ENCODE data around the gene GPR84. TPM values are rescaled to one million over a fixed set of nuclear protein-coding genes. Genes with fewer than 3 reads are reported as not detected.
"Not testable (repeated sequence)": the region's sequence is repeated elsewhere in the genome, so short reads cannot be mapped to it uniquely, and the experiment has no call there.

GPR84 gene
- polyA plus RNA-seq, 3 donors = 2.4 to 14.2 (median 5.6) TPM

- H3K27me3 ChIP-seq (ENCODE audit: control insufficient read depth in 2 of 2, insufficient read depth in 2 of 2, low read length in 2 of 2) = no peaks in the 10 kb centered on the region
- TF ChIP-seq CTCF (IDR thresholded peaks at IDR 0.05) = no peak
- no peak overlapping the region for H3K27ac ChIP-seq (ENCODE audit: low read depth in 1 of 2, low read length in 2 of 2)
- no peak for DNase-seq
- intact Hi-C loops (cut with micrococcal nuclease) = no loop called here
- no peak overlapping the region for H3K9ac ChIP-seq (ENCODE audit: insufficient read depth, low read length, poor library complexity, severe bottlenecking)
- H3K4me2 ChIP-seq (replicated peaks; ENCODE audit: extremely low read depth, low read length, poor library complexity, severe bottlenecking) = no peak overlapping the region
- WGBS (ENCODE audit: insufficient coverage) = 100% methylated on average over 1 of the region's 3 CpGs
- Mint-ChIP-seq H3K9me3 (no peaks in the 10 kb centered on the region), H3K4me1 (peaks cover 28% of the 10 kb centered on the region), H3K27me3 (ENCODE audit: low read depth in 3 of 3) (peaks cover 7 to 11% (median 8%) of the 10 kb centered on the region in 3 donors), H3K4me3 (no peak overlapping the region), H3K27ac (peak overlapping the region in 2 of 7 donors; percentile 2 to 46), H3K36me3 (peaks cover 31 to 34% of the 10 kb centered on the region in 2 donors)
- H2AFZ ChIP-seq (ENCODE audit: insufficient read depth, low read depth, low read length, poor library complexity, severe bottlenecking) = no peak overlapping the region
- no peaks in the 10 kb centered on the region for H3K9me3 ChIP-seq (replicated peaks in 1 of 2; ENCODE audit: control insufficient read depth in 1 of 2, insufficient read depth in 1 of 2, low read length in 2 of 2)
- H4K20me1 ChIP-seq (ENCODE audit: insufficient read depth, low read length) = no peaks in the 10 kb centered on the region
- H3K4me3 ChIP-seq (replicated peaks in 1 of 3; ENCODE audit: low read depth in 2 of 3, low read length in 3 of 3) = no peak overlapping the region
- peaks cover 3 to 26% of the 10 kb centered on the region in 2 donors for H3K36me3 ChIP-seq (replicated peaks in 1 of 2; ENCODE audit: control insufficient read depth in 1 of 2, insufficient read depth in 2 of 2, low read length in 2 of 2)
- no peaks in the 10 kb centered on the region for H3K79me2 ChIP-seq (ENCODE audit: insufficient read depth, low read length)
- H3K4me1 ChIP-seq (ENCODE audit: control insufficient read depth in 1 of 2, insufficient read depth in 2 of 2, low read length in 2 of 2) = peaks cover 30 to 40% of the 10 kb centered on the region in 2 donors
Measured at GRCh38 chr12:54356228-54356627, 8.1 kb downstream of the GPR84 start.

GRCh38 chr12:54355104-54355815 is 9.0 kb downstream of the GPR84 start:
- Histone ChIP-seq H3K4me3 (replicated peaks in 1 of 3; ENCODE audit: low read depth in 2 of 3, low read length in 3 of 3) (no peak overlapping the region), H3K27me3 (ENCODE audit: control insufficient read depth in 2 of 2, insufficient read depth in 2 of 2, low read length in 2 of 2) (no peaks in the 10 kb centered on the region), H4K20me1 (ENCODE audit: insufficient read depth, low read length) (no peaks in the 10 kb centered on the region), H2AFZ (ENCODE audit: insufficient read depth, low read depth, low read length, poor library complexity, severe bottlenecking) (no peak overlapping the region), H3K79me2 (ENCODE audit: insufficient read depth, low read length) (no peaks in the 10 kb centered on the region), H3K36me3 (replicated peaks in 1 of 2; ENCODE audit: control insufficient read depth in 1 of 2, insufficient read depth in 2 of 2, low read length in 2 of 2) (peaks cover 13 to 36% of the 10 kb centered on the region in 2 donors), H3K27ac (ENCODE audit: low read depth in 1 of 2, low read length in 2 of 2) (no peak overlapping the region), H3K4me1 (ENCODE audit: control insufficient read depth in 1 of 2, insufficient read depth in 2 of 2, low read length in 2 of 2) (peaks cover 20 to 31% of the 10 kb centered on the region in 2 donors), H3K4me2 (replicated peaks; ENCODE audit: extremely low read depth, low read length, poor library complexity, severe bottlenecking) (no peak overlapping the region), H3K9me3 (replicated peaks in 1 of 2; ENCODE audit: control insufficient read depth in 1 of 2, insufficient read depth in 1 of 2, low read length in 2 of 2) (no peaks in the 10 kb centered on the region), H3K9ac (ENCODE audit: insufficient read depth, low read length, poor library complexity, severe bottlenecking) (no peak overlapping the region)
- Mint-ChIP-seq H3K4me1 (peaks cover 23% of the 10 kb centered on the region), H3K27ac (peak overlapping the region in 1 of 7 donors; percentile 25), H3K9me3 (peaks cover 0 to under 1% (median 0%) of the 10 kb centered on the region in 7 donors), H3K4me3 (peak overlapping the region in 1 of 2 donors; percentile 31), H3K36me3 (peaks cover 40 to 43% of the 10 kb centered on the region in 2 donors), H3K27me3 (ENCODE audit: low read depth in 3 of 3) (peaks cover 7 to 11% (median 8%) of the 10 kb centered on the region in 3 donors)
- intact Hi-C loops (cut with micrococcal nuclease) = no loop called here
- no peak for DNase-seq
- no peak for TF ChIP-seq CTCF (IDR thresholded peaks at IDR 0.05)
- WGBS (ENCODE audit: insufficient coverage) = 82% methylated on average over 4 of the region's 6 CpGs

- H3K36me3 Mint-ChIP-seq = peaks cover 50 to 53% of the 10 kb centered on the region in 2 donors
- H3K4me2 ChIP-seq (replicated peaks; ENCODE audit: extremely low read depth, low read length, poor library complexity, severe bottlenecking); H3K27me3 ChIP-seq (ENCODE audit: control insufficient read depth in 2 of 2, insufficient read depth in 2 of 2, low read length in 2 of 2); H3K27ac ChIP-seq (ENCODE audit: low read depth in 1 of 2, low read length in 2 of 2); H3K79me2 ChIP-seq (ENCODE audit: insufficient read depth, low read length); H3K4me3 Mint-ChIP-seq; H3K4me3 ChIP-seq (replicated peaks in 1 of 3; ENCODE audit: low read depth in 2 of 3, low read length in 3 of 3); intact Hi-C loops (cut with micrococcal nuclease); H2AFZ ChIP-seq (ENCODE audit: insufficient read depth, low read depth, low read length, poor library complexity, severe bottlenecking); H3K9me3 ChIP-seq (replicated peaks in 1 of 2; ENCODE audit: control insufficient read depth in 1 of 2, insufficient read depth in 1 of 2, low read length in 2 of 2); H3K9me3 Mint-ChIP-seq; H4K20me1 ChIP-seq (ENCODE audit: insufficient read depth, low read length); H3K9ac ChIP-seq (ENCODE audit: insufficient read depth, low read length, poor library complexity, severe bottlenecking); DNase-seq: not testable (repeated sequence)
- H3K27me3 Mint-ChIP-seq (ENCODE audit: low read depth in 3 of 3) = peaks cover 7 to 11% (median 8%) of the 10 kb centered on the region in 3 donors
- 100% methylated on average over 1 of the region's 7 CpGs for whole genome bisulfite sequencing (ENCODE audit: insufficient coverage)
- Histone ChIP-seq H3K4me1 (ENCODE audit: control insufficient read depth in 1 of 2, insufficient read depth in 2 of 2, low read length in 2 of 2) (peaks cover 12 to 23% of the 10 kb centered on the region in 2 donors), H3K36me3 (replicated peaks in 1 of 2; ENCODE audit: control insufficient read depth in 1 of 2, insufficient read depth in 2 of 2, low read length in 2 of 2) (peaks cover 23 to 46% of the 10 kb centered on the region in 2 donors)
- peak overlapping the region in 1 of 7 donors; percentile 17 for H3K27ac Mint-ChIP-seq
- H3K4me1 Mint-ChIP-seq = peaks cover 21% of the 10 kb centered on the region
Measured at GRCh38 chr12:54354271-54354670, 10.0 kb downstream of the GPR84 start.

Measured in CD14-positive monocyte (primary cell).